Loucy (cell line): Measurements from ENCODE around the gene KIF3C.

Experiments
- EZH2phosphoT487 ChIP-seq: fragments of 200-600 bp; IDR thresholded peaks from 2 replicates; pipeline ENCODE4 v1.6.1; 2018; ENCODE audit warnings: antibody characterized with exemption, mild to moderate bottlenecking, moderate library complexity, borderline replicate concordance
- TF ChIP-seq, protein P1 (sequence below): fragments of 200-600 bp; sonication (generic); conservative IDR thresholded peaks from 2 replicates; pipeline ENCODE4 v1.5.1; 2014; ENCODE audit warnings: mild to moderate bottlenecking, antibody characterized with exemption, low read length

GRCh38 chr2:26013668-26014067 lies 31.4 kb upstream of the KIF3C start:
- TF ChIP-seq, protein P1, sequence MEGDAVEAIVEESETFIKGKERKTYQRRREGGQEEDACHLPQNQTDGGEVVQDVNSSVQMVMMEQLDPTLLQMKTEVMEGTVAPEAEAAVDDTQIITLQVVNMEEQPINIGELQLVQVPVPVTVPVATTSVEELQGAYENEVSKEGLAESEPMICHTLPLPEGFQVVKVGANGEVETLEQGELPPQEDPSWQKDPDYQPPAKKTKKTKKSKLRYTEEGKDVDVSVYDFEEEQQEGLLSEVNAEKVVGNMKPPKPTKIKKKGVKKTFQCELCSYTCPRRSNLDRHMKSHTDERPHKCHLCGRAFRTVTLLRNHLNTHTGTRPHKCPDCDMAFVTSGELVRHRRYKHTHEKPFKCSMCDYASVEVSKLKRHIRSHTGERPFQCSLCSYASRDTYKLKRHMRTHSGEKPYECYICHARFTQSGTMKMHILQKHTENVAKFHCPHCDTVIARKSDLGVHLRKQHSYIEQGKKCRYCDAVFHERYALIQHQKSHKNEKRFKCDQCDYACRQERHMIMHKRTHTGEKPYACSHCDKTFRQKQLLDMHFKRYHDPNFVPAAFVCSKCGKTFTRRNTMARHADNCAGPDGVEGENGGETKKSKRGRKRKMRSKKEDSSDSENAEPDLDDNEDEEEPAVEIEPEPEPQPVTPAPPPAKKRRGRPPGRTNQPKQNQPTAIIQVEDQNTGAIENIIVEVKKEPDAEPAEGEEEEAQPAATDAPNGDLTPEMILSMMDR: no peak
- no peak for TF ChIP-seq EZH2phosphoT487
